B cell (primary cell): ENCODE measurements around the gene KRTDAP. TPM values are rescaled to one million over a fixed set of nuclear protein-coding genes. Genes with fewer than 3 reads are reported as not detected.

ENCODE experiments used
- ATAC-seq: fragments of 200-7000 bp; cut with Tn5 transposase; one replicate; pipeline ENCODE4 v1.10.0; 2021; ENCODE audit warnings: low read depth, mild to moderate bottlenecking, moderate number of reproducible peaks, moderate library complexity
- CTCF ChIA-PET: fragments of 350-600 bp; sonication (Branson Sonifier 250); formaldehyde crosslinking; loops from one replicate; lab custom pipeline; 2021; ENCODE audit warnings: antibody characterized with exemption, inconsistent platforms; lab: Charles Lee
- POLR2A ChIA-PET: fragments of 350-600 bp; sonication (Branson Sonifier 250); formaldehyde crosslinking; loops from one replicate; lab custom pipeline; 2021; ENCODE audit warnings: antibody characterized with exemption; lab: Charles Lee
- DNase-seq: peaks from one replicate; pipeline ENCODE4 v3.0.0; 2013
- H2AFZ ChIP-seq: 2 replicates; pipeline ENCODE4 v1.6.1; 2012; ENCODE audit warnings: mild to moderate bottlenecking, low read depth, low read length; ENCODE audit not compliant: insufficient read depth, poor library complexity, severe bottlenecking
- H3K27ac ChIP-seq, 2 donors: 1 replicate in 1 of 2; 2 replicates in 1 of 2; pipeline ENCODE4 v1.5.1; 2012 to 2013; ENCODE audit warnings: low read length in 2 of 2, mild to moderate bottlenecking in 2 of 2, moderate library complexity in 1 of 2
- H3K27me3 ChIP-seq, 4 experiments: fragments of 200-600 bp in 1 of 4; sonication (generic) in 1 of 4; replicated peaks in 1 of 4; 1 replicate in 2 of 4; 2 replicates in 2 of 4; pipeline versions ENCODE4 v1.6.1 to v1.7.0; 2013 to 2016; ENCODE audit warnings: low read length in 3 of 4, mild to moderate bottlenecking in 2 of 4, mixed read lengths in 1 of 4, moderate library complexity in 1 of 4; ENCODE audit not compliant: insufficient read depth in 4 of 4, control insufficient read depth in 3 of 4; ENCODE audit errors: control extremely low read depth in 1 of 4
- H3K36me3 ChIP-seq, 2 experiments: replicated peaks in 1 of 2; 1 replicate in 1 of 2; 2 replicates in 1 of 2; pipeline versions ENCODE4 v1.6.1 to v1.7.1; 2013; ENCODE audit warnings: low read length in 1 of 2; ENCODE audit not compliant: insufficient read depth in 2 of 2, control insufficient read depth in 1 of 2; ENCODE audit errors: control extremely low read depth in 1 of 2, extremely low read depth in 1 of 2
- H3K4me1 ChIP-seq, 2 donors: fragments of 200-600 bp in 1 of 2; sonication (generic) in 1 of 2; 1 replicate in 1 of 2; 2 replicates in 1 of 2; pipeline versions ENCODE4 v1.5.1 to v1.6.1; 2013 to 2017; ENCODE audit warnings: low read length in 2 of 2; ENCODE audit not compliant: control insufficient read depth in 2 of 2, insufficient read depth in 2 of 2
- H3K4me2 ChIP-seq: replicated peaks from 2 replicates; pipeline ENCODE3; 2012; ENCODE audit warnings: mild to moderate bottlenecking, low read depth, low read length; ENCODE audit not compliant: poor library complexity, severe bottlenecking
- H3K4me3 ChIP-seq, 5 experiments: fragments of 200-600 bp in 1 of 5; sonication (generic) in 1 of 5; 1 replicate in 3 of 5; 2 replicates in 2 of 5; pipeline versions ENCODE4 v1.5.1 to v1.7.0; 2011 to 2016; ENCODE audit warnings: low read length in 4 of 5, mild to moderate bottlenecking in 4 of 5, low read depth in 2 of 5, control low read depth in 1 of 5, moderate library complexity in 1 of 5; ENCODE audit not compliant: insufficient read depth in 1 of 5; ENCODE audit errors: control extremely low read depth in 1 of 5, extremely low read depth in 1 of 5
- H3K79me2 ChIP-seq: fragments of 200-600 bp; sonication (generic); one replicate; pipeline ENCODE4 v1.6.0; 2016; ENCODE audit warnings: low read length; ENCODE audit not compliant: control insufficient read depth, insufficient read depth
- H3K9ac ChIP-seq: fragments of 200-600 bp; sonication (generic); 2 replicates; pipeline ENCODE4 v1.6.1; 2017; ENCODE audit warnings: mild to moderate bottlenecking, low read length, moderate library complexity
- H3K9me3 ChIP-seq, 3 donors: one replicate each; pipeline versions ENCODE4 v1.6.1 to v1.7.1; 2013; ENCODE audit warnings: low read length in 2 of 3; ENCODE audit not compliant: control insufficient read depth in 2 of 3, insufficient read depth in 1 of 3; ENCODE audit errors: control extremely low read depth in 1 of 3
- H4K20me1 ChIP-seq: 2 replicates; pipeline ENCODE4 v1.6.0; 2012; ENCODE audit warnings: mild to moderate bottlenecking, low read length; ENCODE audit not compliant: insufficient read depth, control insufficient read depth, poor library complexity, severe bottlenecking
- H3K27ac Mint-ChIP-seq: one replicate; pipeline ENCODE4 v1.8.0; 2021; ENCODE audit warnings: mixed read lengths
- H3K27me3 Mint-ChIP-seq: one replicate; pipeline ENCODE4 v1.8.0; 2021; ENCODE audit warnings: mixed read lengths
- H3K4me1 Mint-ChIP-seq: one replicate; pipeline ENCODE4 v1.8.0; 2021; ENCODE audit warnings: mixed read lengths
- H3K4me3 Mint-ChIP-seq: one replicate; pipeline ENCODE4 v1.8.0; 2021; ENCODE audit warnings: mixed read lengths
- H3K9me3 Mint-ChIP-seq: one replicate; pipeline ENCODE4 v1.8.0; 2022; ENCODE audit warnings: mixed read lengths; ENCODE audit not compliant: insufficient read depth
- CTCF ChIP-seq: fragments of 200-600 bp; IDR thresholded peaks from one replicate; pipeline ENCODE4 v1.8.0; 2022; ENCODE audit warnings: antibody characterized with exemption, mild to moderate bottlenecking
- EZH2 ChIP-seq: IDR thresholded peaks from 2 replicates; pipeline ENCODE4 v1.6.1; 2012; ENCODE audit warnings: borderline replicate concordance, low read depth, mild to moderate bottlenecking, moderate library complexity, low read length; ENCODE audit not compliant: insufficient read depth, poor library complexity, severe bottlenecking
- WGBS: methylation state at CpG from one replicate; pipeline ENCODE4 v1.1.5; 2013; ENCODE audit warnings: missing lambda C conversion rate; ENCODE audit not compliant: insufficient coverage; 5-methylcytosine and 5-hydroxymethylcytosine counted together
- intact Hi-C: fragments of 100-400 bp; cut with micrococcal nuclease; formaldehyde crosslinking; loops from one replicate; pipeline ENCODE4 v1.10.0; 2022
- polyA plus RNA-seq: library from polyadenylated mRNA; depleted of rRNA; stranded (reverse); fragments of >200 nt; gene quantifications from 2 replicates; pipeline ENCODE4 v1.2.3, GENCODE V29; 2012
- total RNA-seq, 2 donors: library from RNA; stranded (reverse); fragments of 120-200 nt in 1 of 2; gene quantifications; 1 replicate in 1 of 2; 2 replicates in 1 of 2; pipeline versions ENCODE4 v1.2.3 to v1.2.4, GENCODE V29; 2013 to 2022

KRTDAP gene
- total and polyA plus RNA-seq, 2 donors (not counting 1 experiment from before 2014, with no cell fraction given) = not detected

GRCh38 chr19:35449359-35450043 is 40.8 kb downstream of the KRTDAP start:
- Histone ChIP-seq H4K20me1 (no peaks in the 10 kb centered on the region), H3K27me3 (no peaks in the 10 kb centered on the region), H3K9ac (no peak overlapping the region), H2AFZ (no peak overlapping the region), H3K79me2 (no peaks in the 10 kb centered on the region), H3K36me3 (no peaks in the 10 kb centered on the region), H3K9me3 (no peaks in the 10 kb centered on the region), H3K4me3 (peak overlapping the region in 1 of 5 experiments; percentile 53), H3K27ac (no peak overlapping the region), H3K4me1 (peaks cover 21 to 26% of the 10 kb centered on the region in 2 donors), H3K4me2 (peak overlapping the region; percentile 51)
- TF ChIP-seq CTCF = no peak
- DNase-seq = no peak
- ATAC-seq = no peak
- CTCF ChIA-PET = interaction anchor here (1.0 to 2.0 kb wide), 3 partner anchors 11 to 61 kb away, joined by 3 to 7 read pairs (median 5); no protein-coding TSS in a partner anchor
- Mint-ChIP-seq H3K9me3 (no peaks in the 10 kb centered on the region), H3K4me1 (peaks cover 49% of the 10 kb centered on the region), H3K27me3 (peaks cover 11% of the 10 kb centered on the region), H3K4me3 (no peak overlapping the region), H3K27ac (no peak overlapping the region)
- 91% methylated on average over 26 of the region's 27 CpGs for WGBS
- POLR2A ChIA-PET = interaction anchor here (0.6 kb wide), 1 partner anchor 270 kb away, joined by 5 read pairs; no protein-coding TSS in a partner anchor
- intact Hi-C loops = no loop called here

GRCh38 chr19:35447606-35448469 is 42.4 kb downstream of the KRTDAP start, which contains the start of gene FFAR2:
Gene FFAR2, plus strand, starts transcription at chr19:35448257. Its CDS starts 1,458 bp downstream, at chr19:35449715.
- no peak for DNase-seq
- TF ChIP-seq EZH2 (no peak), CTCF (no peak)
- no peaks in the 10 kb centered on the region for H3K9me3 ChIP-seq
- ChIA-PET POLR2A (interaction anchor here (0.6 kb wide), 1 partner anchor 25 kb away, joined by 3 read pairs; no protein-coding TSS in a partner anchor), CTCF (interaction anchor here (0.7 to 2.0 kb wide), 5 partner anchors 12 to 95 kb away, joined by 3 to 7 read pairs (median 5); no protein-coding TSS in a partner anchor)
- Mint-ChIP-seq H3K9me3 (no peaks in the 10 kb centered on the region), H3K27me3 (peaks cover 11% of the 10 kb centered on the region), H3K4me1 (peaks cover 50% of the 10 kb centered on the region), H3K27ac (no peak within 1 kb of the TSS), H3K4me3 (peak within 1 kb of the TSS; percentile 9)
- H4K20me1 ChIP-seq = no peaks in the 10 kb centered on the region
- H3K4me1 ChIP-seq = peaks cover 23 to 27% of the 10 kb centered on the region in 2 donors
- no peaks in the 10 kb centered on the region for H3K27me3 ChIP-seq
- no peak within 1 kb of the TSS for H2AFZ ChIP-seq
- H3K9ac ChIP-seq = no peak within 1 kb of the TSS
- intact Hi-C loops = no loop called here
- WGBS = 100% methylated on average over 7 of the region's 12 CpGs
- no peaks in the 10 kb centered on the region for H3K36me3 ChIP-seq
- no peak for ATAC-seq
- H3K27ac ChIP-seq = no peak within 1 kb of the TSS
- H3K79me2 ChIP-seq = no peaks in the 10 kb centered on the region
- H3K4me2 ChIP-seq = peak within 1 kb of the TSS; percentile 51
- peak within 1 kb of the TSS in 1 of 5 experiments; percentile 61 for H3K4me3 ChIP-seq
